Measurements from ENCODE around the gene RYR2.

DNA sequence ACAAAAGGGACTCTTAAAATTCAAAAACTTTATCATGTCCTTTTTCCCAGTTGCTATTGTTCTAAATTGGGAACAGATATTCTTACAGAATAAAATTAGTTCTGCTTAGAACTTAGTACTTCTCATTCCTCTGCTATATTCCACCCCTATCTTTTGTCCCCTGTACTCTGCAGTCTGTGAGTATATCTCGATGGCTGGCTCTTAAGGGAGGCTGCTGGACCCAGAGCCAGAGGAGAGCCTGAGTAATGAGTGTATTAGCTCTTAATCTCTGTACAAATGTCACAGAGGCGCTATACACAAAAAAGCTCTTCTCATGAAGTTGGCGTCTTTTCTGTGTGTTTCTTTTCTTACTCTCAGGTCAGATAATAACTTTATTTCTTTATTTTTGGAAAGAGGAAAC is 425.3 kb downstream of the RYR2 start:
- TF ChIP-seq TAF1 (IDR thresholded peaks at IDR 0.05; ENCODE audit: borderline replicate concordance, low read depth, low read length) (no peak), POLR2AphosphoS5 (IDR thresholded peaks at IDR 0.05; ENCODE audit: low read depth, low read length) (no peak)
